ENCODE measurements around the gene SH3PXD2A.

Gene SH3PXD2A

DNA sequence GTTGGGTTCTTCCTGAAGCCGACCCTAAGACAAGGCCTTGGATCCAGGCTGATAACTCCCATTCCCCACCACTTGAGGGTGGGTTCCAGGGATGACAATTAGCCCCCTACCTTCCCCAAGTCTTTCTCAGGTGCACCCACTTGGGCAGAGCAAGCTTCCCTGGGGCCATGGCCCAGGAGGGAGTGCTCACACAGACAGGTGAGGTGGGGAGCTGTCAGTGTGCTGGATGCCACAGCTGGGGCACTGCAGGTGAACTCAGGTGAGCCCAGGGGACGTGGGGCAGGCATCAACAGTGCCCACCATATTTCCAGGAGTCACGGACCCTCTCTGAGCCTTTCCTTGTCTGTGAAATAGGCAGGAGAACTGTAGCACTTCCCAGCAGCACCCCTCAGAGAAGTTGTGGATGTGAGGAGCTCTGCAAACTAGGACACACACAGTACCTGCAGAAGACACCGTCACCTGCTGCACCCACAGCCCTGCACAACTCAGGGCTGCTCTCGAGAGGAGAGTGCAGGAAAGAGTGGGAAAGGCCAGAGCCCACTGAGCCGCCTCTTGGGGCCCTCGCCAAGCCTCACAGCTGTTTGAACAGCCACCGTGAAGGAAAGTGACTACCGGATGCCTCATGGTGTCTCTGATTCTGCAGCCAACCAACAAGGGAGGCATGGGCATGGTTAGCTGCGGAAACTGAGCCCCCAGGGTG is 17.9 kb downstream of the SH3PXD2A start:
- TF ChIP-seq, protein P1, sequence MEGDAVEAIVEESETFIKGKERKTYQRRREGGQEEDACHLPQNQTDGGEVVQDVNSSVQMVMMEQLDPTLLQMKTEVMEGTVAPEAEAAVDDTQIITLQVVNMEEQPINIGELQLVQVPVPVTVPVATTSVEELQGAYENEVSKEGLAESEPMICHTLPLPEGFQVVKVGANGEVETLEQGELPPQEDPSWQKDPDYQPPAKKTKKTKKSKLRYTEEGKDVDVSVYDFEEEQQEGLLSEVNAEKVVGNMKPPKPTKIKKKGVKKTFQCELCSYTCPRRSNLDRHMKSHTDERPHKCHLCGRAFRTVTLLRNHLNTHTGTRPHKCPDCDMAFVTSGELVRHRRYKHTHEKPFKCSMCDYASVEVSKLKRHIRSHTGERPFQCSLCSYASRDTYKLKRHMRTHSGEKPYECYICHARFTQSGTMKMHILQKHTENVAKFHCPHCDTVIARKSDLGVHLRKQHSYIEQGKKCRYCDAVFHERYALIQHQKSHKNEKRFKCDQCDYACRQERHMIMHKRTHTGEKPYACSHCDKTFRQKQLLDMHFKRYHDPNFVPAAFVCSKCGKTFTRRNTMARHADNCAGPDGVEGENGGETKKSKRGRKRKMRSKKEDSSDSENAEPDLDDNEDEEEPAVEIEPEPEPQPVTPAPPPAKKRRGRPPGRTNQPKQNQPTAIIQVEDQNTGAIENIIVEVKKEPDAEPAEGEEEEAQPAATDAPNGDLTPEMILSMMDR (IDR thresholded peaks at IDR 0.05; ENCODE audit: low read depth, low read length), result no peak

DNA sequence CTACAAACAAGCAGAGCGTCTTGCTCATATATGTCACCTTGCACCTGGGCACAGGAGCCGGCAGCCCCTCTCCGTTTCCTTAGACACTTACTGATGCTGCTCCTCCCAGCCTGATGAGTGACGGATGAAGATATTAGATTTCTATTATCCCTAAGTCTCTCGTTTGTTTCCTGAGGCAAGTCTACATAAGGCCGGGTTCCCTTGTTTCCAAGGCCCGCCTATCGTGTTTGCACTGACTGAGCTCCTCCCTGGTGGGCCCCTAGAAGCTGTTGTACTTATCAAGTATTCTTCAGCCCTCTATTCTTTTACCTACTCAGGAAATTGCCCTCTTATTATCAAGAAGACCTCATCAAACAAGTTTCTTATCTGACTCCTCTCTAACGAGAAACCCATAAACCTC is 18.5 kb downstream of the SH3PXD2A start:
- TF ChIP-seq, protein P1 (IDR thresholded peaks at IDR 0.05; ENCODE audit: low read depth, low read length), result no peak
- no peak overlapping the region for H3K4me3 ChIP-seq (ENCODE audit: low read depth, low read length)

More for the DNA sequence above, 17.9 kb downstream of the SH3PXD2A start:
- H3K4me3 ChIP-seq (ENCODE audit: low read depth, low read length), result no peak overlapping the region

DNA sequence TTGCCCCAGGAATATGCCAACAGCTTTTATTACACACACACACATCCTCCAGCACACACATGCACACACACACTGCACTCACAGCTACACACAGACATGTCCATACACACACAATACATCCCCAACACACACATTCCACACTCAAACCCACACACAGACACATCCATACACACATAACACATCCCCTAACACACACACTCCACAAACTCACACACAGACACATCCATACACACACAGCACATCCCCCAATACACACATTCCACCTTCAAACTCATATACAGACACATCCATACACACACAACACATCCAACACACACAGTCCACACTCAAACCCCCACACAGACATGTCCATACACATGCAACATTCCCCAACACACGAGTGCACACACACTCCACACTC is 19.1 kb downstream of the SH3PXD2A start:
- no peak overlapping the region for H3K4me3 ChIP-seq (ENCODE audit: low read depth, low read length)
- TF ChIP-seq, protein P1 (IDR thresholded peaks at IDR 0.05; ENCODE audit: low read depth, low read length), result no peak

DNA sequence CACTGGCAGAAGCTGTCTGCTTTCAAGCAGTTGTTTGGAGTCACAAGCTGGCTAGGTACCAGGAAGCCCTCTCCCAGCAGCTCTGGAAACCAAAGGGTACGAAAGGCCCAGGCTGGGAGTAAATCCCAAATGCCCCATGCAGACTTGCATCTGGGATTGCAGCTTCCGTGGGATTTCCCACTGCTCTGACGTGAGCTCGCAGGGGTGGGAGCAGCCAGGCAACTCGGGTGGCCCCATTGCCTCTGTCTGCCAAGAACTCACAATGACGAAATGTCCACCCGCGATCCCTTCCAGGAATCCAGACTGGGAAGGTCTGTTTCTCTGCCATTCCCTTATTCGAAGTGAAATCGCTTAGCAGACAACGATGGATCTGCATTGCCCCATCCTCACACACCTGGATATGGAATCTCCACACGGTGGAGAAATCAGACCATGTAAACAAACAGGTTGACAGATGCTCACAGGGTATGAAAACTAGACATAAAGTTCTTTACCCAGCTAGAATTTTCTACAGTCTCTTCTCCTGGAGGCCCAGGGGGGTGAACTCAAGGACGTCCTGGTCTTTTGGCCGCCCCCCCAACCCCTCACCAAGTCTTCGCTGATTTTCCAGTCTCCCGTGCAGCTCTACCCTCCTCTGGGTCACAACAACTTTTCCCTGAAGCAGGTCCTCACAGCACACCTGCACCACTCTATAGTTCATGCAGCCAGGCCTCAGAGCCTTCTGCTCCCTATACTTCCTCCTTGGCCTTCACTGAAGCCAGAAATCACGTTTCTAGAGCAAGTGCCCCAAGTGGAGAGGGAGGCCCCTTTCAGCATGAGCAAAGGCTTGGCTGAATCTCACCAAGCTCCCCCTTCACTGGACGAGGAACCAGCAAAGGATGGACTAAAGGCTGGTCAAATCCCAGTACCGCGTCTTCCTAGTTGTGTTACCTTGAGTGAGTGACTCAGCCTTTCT is 20.0 kb downstream of the SH3PXD2A start:
- H3K4me3 ChIP-seq (ENCODE audit: low read depth, low read length), result no peak overlapping the region
- TF ChIP-seq, protein P1 (IDR thresholded peaks at IDR 0.05; ENCODE audit: low read depth, low read length), result no peak

DNA sequence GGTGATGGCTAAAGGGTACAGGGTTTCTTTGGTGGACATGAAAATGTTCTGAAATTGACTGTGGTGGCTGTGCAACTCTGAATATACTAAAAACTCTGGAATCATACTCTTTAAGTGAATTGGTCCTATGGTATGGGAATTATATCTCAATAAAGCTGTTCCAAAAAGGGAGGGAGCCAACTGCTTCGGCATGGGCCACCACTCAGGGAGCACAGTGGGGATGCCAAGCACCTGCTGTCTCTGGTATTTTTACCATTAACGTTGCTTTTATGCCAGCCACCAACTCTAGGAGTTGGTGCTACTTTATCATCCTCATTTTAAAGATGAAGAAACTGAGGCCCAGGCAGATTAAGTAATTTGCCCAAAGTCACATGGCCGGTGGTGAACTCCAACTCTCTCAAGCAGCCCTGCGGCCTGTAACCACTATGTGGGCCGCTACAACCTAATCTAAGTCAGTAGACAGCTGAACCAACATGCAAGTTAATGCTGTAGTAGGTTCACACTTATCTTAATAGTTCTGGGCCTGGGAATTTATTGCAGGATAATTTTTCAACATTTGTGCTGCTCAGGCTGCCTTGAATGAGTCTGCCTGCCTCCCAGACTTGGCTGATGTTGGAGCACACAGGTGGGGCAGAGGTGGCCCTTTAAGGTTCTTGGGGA is 20.8 kb downstream of the SH3PXD2A start:
- no peak overlapping the region for H3K4me3 ChIP-seq (ENCODE audit: low read depth, low read length)
- TF ChIP-seq, protein P1 (IDR thresholded peaks at IDR 0.05; ENCODE audit: low read depth, low read length), result no peak

DNA sequence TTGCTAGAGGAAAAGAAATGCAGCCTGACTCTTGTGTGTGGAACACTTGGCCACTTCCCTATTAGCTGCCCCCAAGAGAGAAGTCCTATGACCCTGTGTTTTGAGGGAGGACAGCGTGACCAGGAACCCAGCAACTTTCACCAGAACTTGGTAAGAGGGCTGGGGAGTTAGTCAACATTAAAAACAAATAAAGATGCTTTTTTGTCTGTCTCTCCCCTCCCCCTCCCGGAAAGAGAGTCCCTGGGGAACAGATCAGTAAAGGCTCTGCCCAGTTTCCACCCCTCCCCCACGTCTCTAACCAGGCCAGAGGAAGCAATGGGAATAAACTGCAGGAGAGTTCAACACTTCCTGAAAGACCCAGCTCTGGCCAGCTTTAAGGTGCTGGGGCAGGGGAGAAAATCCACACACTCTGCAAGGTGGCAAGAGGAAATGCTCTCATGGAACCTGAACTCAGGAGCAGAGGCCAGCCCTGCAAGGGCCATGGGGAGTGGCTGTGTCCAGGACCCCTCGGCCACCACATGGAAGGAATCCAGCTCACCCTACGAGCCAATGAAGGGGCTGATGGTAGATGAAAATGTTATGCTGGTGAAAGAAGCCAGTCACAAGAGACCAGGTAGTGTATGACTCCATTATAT is 21.5 kb downstream of the SH3PXD2A start:
- no peak overlapping the region for H3K4me3 ChIP-seq (ENCODE audit: low read depth, low read length)
- TF ChIP-seq, protein P1 (IDR thresholded peaks at IDR 0.05; ENCODE audit: low read depth, low read length), result no peak
